Measurements from ENCODE around the gene MALSU1. TPM values are rescaled to one million over a fixed set of nuclear protein-coding genes. Genes with fewer than 3 reads are reported as not detected.

MALSU1 gene
- total RNA-seq, 2 experiments from 2014 or later = 49.8 to 51.8 TPM

GRCh38 chr7:23332193-23332592 lies 33.1 kb downstream of the MALSU1 start:
- H3K36me3 Mint-ChIP-seq (ENCODE audit: low read depth) = no peaks in the 10 kb centered on the region
- peaks cover 2% of the 10 kb centered on the region for H3K4me1 Mint-ChIP-seq
- DNase-seq = no peak
- H3K27me3 Mint-ChIP-seq = peaks cover 11% of the 10 kb centered on the region
- H3K4me3 Mint-ChIP-seq = no peak overlapping the region
- ChIA-PET POLR2A (no interaction called here), CTCF (no interaction called here)
- H3K27ac Mint-ChIP-seq = no peak overlapping the region
- no peaks in the 10 kb centered on the region for H3K9me3 Mint-ChIP-seq

GRCh38 chr7:23332910-23333612 lies 33.9 kb downstream of the MALSU1 start:
- no peak overlapping the region for H3K4me3 Mint-ChIP-seq
- no peaks in the 10 kb centered on the region for H3K36me3 Mint-ChIP-seq (ENCODE audit: low read depth)
- H3K27ac Mint-ChIP-seq = no peak overlapping the region
- H3K9me3 Mint-ChIP-seq = no peaks in the 10 kb centered on the region
- H3K27me3 Mint-ChIP-seq = peaks cover 18% of the 10 kb centered on the region
- ChIA-PET CTCF (interaction anchor here (1.3 kb wide), 1 partner anchor 25 kb away, joined by 5 read pairs; no protein-coding TSS in a partner anchor), POLR2A (no interaction called here)
- H3K4me1 Mint-ChIP-seq = peaks cover 2% of the 10 kb centered on the region
- no peak for DNase-seq

- H3K27me3 Mint-ChIP-seq = peaks cover 18% of the 10 kb centered on the region
- no peak overlapping the region for H3K27ac Mint-ChIP-seq
- H3K36me3 Mint-ChIP-seq (ENCODE audit: low read depth) = no peaks in the 10 kb centered on the region
- no peak overlapping the region for H3K4me3 Mint-ChIP-seq
- no peaks in the 10 kb centered on the region for H3K9me3 Mint-ChIP-seq
- H3K4me1 Mint-ChIP-seq = peaks cover 2% of the 10 kb centered on the region
- ChIA-PET CTCF (interaction anchor here (1.3 kb wide), 1 partner anchor 24 kb away, joined by 5 read pairs; no protein-coding TSS in a partner anchor), POLR2A (no interaction called here)
- no peak for DNase-seq
Measured at GRCh38 chr7:23333671-23334246, 34.6 kb downstream of the MALSU1 start.

GRCh38 chr7:23334482-23335056 lies 35.4 kb downstream of the MALSU1 start:
- no peak overlapping the region for H3K4me3 Mint-ChIP-seq
- DNase-seq = no peak
- H3K9me3 Mint-ChIP-seq = no peaks in the 10 kb centered on the region
- H3K36me3 Mint-ChIP-seq (ENCODE audit: low read depth) = no peaks in the 10 kb centered on the region
- ChIA-PET POLR2A (no interaction called here), CTCF (no interaction called here)
- H3K27me3 Mint-ChIP-seq = peaks cover 24% of the 10 kb centered on the region
- H3K27ac Mint-ChIP-seq = no peak overlapping the region
- peaks cover under 1% of the 10 kb centered on the region for H3K4me1 Mint-ChIP-seq

- no peak overlapping the region for H3K27ac Mint-ChIP-seq
- H3K4me1 Mint-ChIP-seq = no peaks in the 10 kb centered on the region
- peaks cover 24% of the 10 kb centered on the region for H3K27me3 Mint-ChIP-seq
- no peak for DNase-seq
- H3K9me3 Mint-ChIP-seq = no peaks in the 10 kb centered on the region
- POLR2A ChIA-PET = no interaction called here
- CTCF ChIA-PET = no interaction called here
- no peak overlapping the region for H3K4me3 Mint-ChIP-seq
- no peaks in the 10 kb centered on the region for H3K36me3 Mint-ChIP-seq (ENCODE audit: low read depth)
Measured at GRCh38 chr7:23335136-23335535, 36.0 kb downstream of the MALSU1 start.

GRCh38 chr7:23335621-23336020 lies 36.5 kb downstream of the MALSU1 start:
- Mint-ChIP-seq H3K27ac (no peak overlapping the region), H3K27me3 (peaks cover 24% of the 10 kb centered on the region), H3K36me3 (ENCODE audit: low read depth) (no peaks in the 10 kb centered on the region), H3K4me1 (no peaks in the 10 kb centered on the region), H3K9me3 (no peaks in the 10 kb centered on the region), H3K4me3 (no peak overlapping the region)
- DNase-seq = no peak
- CTCF ChIA-PET = no interaction called here
- POLR2A ChIA-PET = no interaction called here

GRCh38 chr7:23336086-23336485 lies 36.9 kb downstream of the MALSU1 start:
- Mint-ChIP-seq H3K4me1 (no peaks in the 10 kb centered on the region), H3K4me3 (no peak overlapping the region), H3K9me3 (no peaks in the 10 kb centered on the region), H3K27me3 (peaks cover 24% of the 10 kb centered on the region), H3K27ac (no peak overlapping the region), H3K36me3 (ENCODE audit: low read depth) (no peaks in the 10 kb centered on the region)
- POLR2A ChIA-PET = no interaction called here
- CTCF ChIA-PET = no interaction called here
- DNase-seq = no peak

- Mint-ChIP-seq H3K9me3 (no peaks in the 10 kb centered on the region), H3K36me3 (ENCODE audit: low read depth) (no peaks in the 10 kb centered on the region), H3K27me3 (peaks cover 24% of the 10 kb centered on the region), H3K4me3 (no peak overlapping the region), H3K27ac (no peak overlapping the region), H3K4me1 (no peaks in the 10 kb centered on the region)
- DNase-seq = no peak
- ChIA-PET CTCF (interaction anchor here (0.7 kb wide), 1 partner anchor 58 kb away, joined by 3 read pairs; no protein-coding TSS in a partner anchor), POLR2A (interaction anchor here (2.2 kb wide), 1 partner anchor 37 kb away, joined by 6 read pairs; the partner anchor contains the start of gene MALSU1)
Measured at GRCh38 chr7:23336799-23337283, 37.7 kb downstream of the MALSU1 start.

GRCh38 chr7:23337374-23337773 lies 38.2 kb downstream of the MALSU1 start:
- no peaks in the 10 kb centered on the region for H3K9me3 Mint-ChIP-seq
- ChIA-PET CTCF (interaction anchor here (0.7 kb wide), 1 partner anchor 59 kb away, joined by 3 read pairs; no protein-coding TSS in a partner anchor), POLR2A (interaction anchor here (2.2 kb wide), 1 partner anchor 38 kb away, joined by 6 read pairs; the partner anchor contains the start of gene MALSU1)
- no peaks in the 10 kb centered on the region for H3K36me3 Mint-ChIP-seq (ENCODE audit: low read depth)
- no peaks in the 10 kb centered on the region for H3K4me1 Mint-ChIP-seq
- no peak for DNase-seq
- no peak overlapping the region for H3K27ac Mint-ChIP-seq
- H3K4me3 Mint-ChIP-seq = no peak overlapping the region
- H3K27me3 Mint-ChIP-seq = peaks cover 21% of the 10 kb centered on the region

GRCh38 chr7:23338439-23338838 lies 39.3 kb downstream of the MALSU1 start:
- ChIA-PET CTCF (no interaction called here), POLR2A (interaction anchor here (2.2 kb wide), 1 partner anchor 39 kb away, joined by 6 read pairs; the partner anchor contains the start of gene MALSU1)
- Mint-ChIP-seq H3K36me3 (ENCODE audit: low read depth) (no peaks in the 10 kb centered on the region), H3K27ac (no peak overlapping the region), H3K4me3 (no peak overlapping the region), H3K9me3 (no peaks in the 10 kb centered on the region), H3K27me3 (peaks cover 20% of the 10 kb centered on the region), H3K4me1 (no peaks in the 10 kb centered on the region)
- DNase-seq = no peak

GRCh38 chr7:23338863-23339262 lies 39.7 kb downstream of the MALSU1 start:
- no peak overlapping the region for H3K4me3 Mint-ChIP-seq
- POLR2A ChIA-PET = interaction anchor here (2.2 kb wide), 1 partner anchor 39 kb away, joined by 6 read pairs; the partner anchor contains the start of gene MALSU1
- no peaks in the 10 kb centered on the region for H3K36me3 Mint-ChIP-seq (ENCODE audit: low read depth)
- peaks cover 3% of the 10 kb centered on the region for H3K4me1 Mint-ChIP-seq
- peaks cover 23% of the 10 kb centered on the region for H3K27me3 Mint-ChIP-seq
- DNase-seq = no peak
- no peaks in the 10 kb centered on the region for H3K9me3 Mint-ChIP-seq
- no peak overlapping the region for H3K27ac Mint-ChIP-seq
- CTCF ChIA-PET = no interaction called here

- peaks cover 16% of the 10 kb centered on the region for H3K4me1 Mint-ChIP-seq
- H3K4me3 Mint-ChIP-seq = no peak overlapping the region
- no peak for DNase-seq
- no peaks in the 10 kb centered on the region for H3K9me3 Mint-ChIP-seq
- no peaks in the 10 kb centered on the region for H3K36me3 Mint-ChIP-seq (ENCODE audit: low read depth)
- POLR2A ChIA-PET = no interaction called here
- CTCF ChIA-PET = no interaction called here
- peaks cover 20% of the 10 kb centered on the region for H3K27me3 Mint-ChIP-seq
- H3K27ac Mint-ChIP-seq = no peak overlapping the region
Measured at GRCh38 chr7:23341846-23342598, 42.9 kb downstream of the MALSU1 start.

GRCh38 chr7:23343102-23343501 lies 44.0 kb downstream of the MALSU1 start:
- CTCF ChIA-PET = interaction anchor here (0.7 kb wide), 1 partner anchor 15 kb away, joined by 4 read pairs; no protein-coding TSS in a partner anchor
- H3K9me3 Mint-ChIP-seq = no peaks in the 10 kb centered on the region

More at GRCh38 chr7:23343102-23343501, 44.0 kb downstream of the MALSU1 start:
- DNase-seq = no peak
- Mint-ChIP-seq H3K4me3 (no peak overlapping the region), H3K4me1 (peaks cover 24% of the 10 kb centered on the region), H3K36me3 (ENCODE audit: low read depth) (no peaks in the 10 kb centered on the region), H3K27ac (no peak overlapping the region), H3K27me3 (peaks cover 14% of the 10 kb centered on the region)
- POLR2A ChIA-PET = no interaction called here
